GM12801 (cell line): ENCODE measurements around the gene TCF4.

Experiments used
- CTCF ChIP-seq: IDR thresholded peaks from one replicate; pipeline ENCODE4 v1.5.1; 2011; ENCODE audit warnings: control low read depth; ENCODE audit not compliant: insufficient read length; ENCODE audit errors: extremely low read depth

TCF4 gene

DNA sequence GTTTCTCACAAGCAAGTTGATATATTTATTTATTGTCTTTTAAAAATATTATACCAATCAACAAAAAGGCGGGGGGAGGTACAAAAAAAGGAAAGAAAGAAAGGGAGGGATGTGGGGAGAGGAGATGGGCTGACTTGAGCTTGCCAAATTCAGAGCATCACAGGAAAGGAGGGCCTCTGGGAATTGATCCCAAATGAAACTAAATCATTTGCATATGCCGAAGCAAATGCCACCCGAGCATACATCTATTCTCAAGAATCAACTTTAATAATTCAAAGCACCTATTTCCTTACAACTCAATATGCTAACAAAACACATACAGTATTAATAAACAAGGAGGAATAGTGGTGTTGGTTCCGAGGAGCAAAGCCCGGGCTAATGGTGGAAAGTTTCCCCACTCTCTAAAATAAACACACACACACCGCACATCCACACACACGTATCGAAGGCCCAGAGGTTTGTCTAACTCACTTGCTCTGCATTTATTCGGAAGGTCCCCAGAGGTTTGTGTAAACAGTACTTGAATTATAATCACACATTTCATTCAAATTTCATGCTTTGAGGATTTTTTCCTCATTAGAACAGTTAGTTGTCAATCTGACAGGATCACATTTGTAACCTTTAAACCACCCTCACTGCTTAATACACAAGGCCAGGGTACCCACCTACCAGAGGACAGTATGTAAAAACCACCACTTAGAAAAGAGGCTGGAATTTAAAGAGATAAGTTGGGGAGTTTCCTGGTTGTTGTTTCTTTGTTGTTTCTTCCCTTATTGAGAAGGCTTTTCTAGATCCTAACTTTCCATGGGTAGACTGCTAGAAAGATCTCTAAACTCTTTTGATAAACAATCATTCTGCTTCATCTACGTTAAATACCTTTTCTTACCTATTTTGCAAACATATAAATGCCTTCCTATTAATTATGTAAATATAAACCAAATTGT, 264.7 kb downstream of the TCF4 start:
- no peak for TF ChIP-seq CTCF

GRCh38 chr18:55322178-55322735, 265.7 kb downstream of the TCF4 start:
- no peak for TF ChIP-seq CTCF

DNA sequence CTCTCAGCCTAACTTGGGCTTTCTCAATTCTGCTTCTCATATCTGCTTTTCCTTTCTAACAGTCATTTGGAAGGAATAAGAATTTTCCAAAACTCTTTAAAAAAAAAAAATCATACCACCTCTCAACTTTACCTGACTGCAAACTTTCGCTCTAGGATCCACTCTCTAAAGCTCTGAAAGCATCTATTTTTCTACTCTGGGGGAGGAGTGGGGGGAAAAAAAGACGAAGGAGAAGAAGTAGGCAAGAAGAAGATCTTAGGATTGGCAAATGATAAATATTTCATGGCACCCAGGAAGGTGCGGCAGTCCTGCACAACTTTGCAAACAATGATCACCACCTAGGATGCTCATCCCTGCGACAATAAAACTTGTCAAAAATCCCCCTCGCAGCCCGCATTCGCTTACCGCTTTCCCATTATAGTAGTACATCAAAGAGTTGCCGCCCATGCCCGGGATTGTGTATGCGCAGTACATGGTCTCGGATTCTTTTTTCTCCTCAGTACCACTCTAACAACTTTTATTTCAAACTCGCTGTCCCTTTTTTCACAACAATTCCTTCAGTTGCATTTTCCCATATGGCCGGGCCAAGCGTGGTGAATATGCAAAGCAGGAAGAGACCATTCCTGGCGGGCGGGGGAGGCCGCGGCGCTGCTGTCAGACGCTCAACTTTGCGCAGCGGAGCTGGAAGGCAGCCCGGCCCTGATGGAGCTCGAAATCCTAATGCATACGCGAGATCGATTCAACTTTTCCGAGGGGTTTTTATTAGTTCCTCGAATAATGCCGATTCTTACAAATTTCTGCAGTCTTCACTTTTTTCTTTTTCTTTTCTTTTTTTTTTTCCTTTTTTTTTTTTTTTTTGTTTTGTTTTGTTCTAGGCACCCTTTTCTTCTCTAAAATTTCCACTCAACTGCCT, 266.5 kb downstream of the TCF4 start:
- no peak for TF ChIP-seq CTCF

- no peak for TF ChIP-seq CTCF
These were observed 267.3 kb downstream of the TCF4 start for GRCh38 chr18:55320424-55321264.

- no peak for TF ChIP-seq CTCF
These were observed 268.4 kb downstream of the TCF4 start for GRCh38 chr18:55319459-55320193.

DNA sequence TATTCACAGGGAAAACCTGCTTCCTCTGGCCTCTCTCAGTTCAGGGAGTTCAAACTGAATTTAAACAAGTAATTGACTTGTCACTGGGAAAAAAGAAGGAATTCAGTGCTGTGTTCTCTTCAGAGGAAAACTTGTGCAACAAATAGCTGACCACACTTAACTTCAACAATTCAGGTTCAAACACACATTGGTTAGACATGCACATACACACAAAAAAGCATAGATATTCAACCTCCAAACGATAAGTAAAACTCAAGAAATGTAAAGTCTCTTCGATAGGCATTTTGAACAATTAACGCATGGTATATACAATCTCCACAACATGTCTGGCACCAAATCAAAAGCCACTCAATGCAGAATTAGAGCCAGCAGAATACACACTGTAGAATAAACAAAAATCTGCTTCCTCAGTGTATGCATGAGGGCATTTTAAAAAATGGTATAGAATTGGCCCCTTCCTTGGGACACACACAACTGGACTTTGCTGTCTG, 269.0 kb downstream of the TCF4 start:
- no peak for TF ChIP-seq CTCF
